Naive thymus-derived CD4-positive, alpha-beta T cell (primary cell): ENCODE results near the gene KDM2A. TPM values are rescaled to one million over a fixed set of nuclear protein-coding genes. Genes with fewer than 3 reads are reported as not detected.
A peak's percentile ranks its signal among the peaks of the same experiment; 100 is the strongest.

Experiments
- ATAC-seq: fragments of 150-1000 bp; cut with Tn5 transposase; 2 replicates; pipeline ENCODE4 v1.10.0; 2021; ENCODE audit warnings: mild to moderate bottlenecking, moderate library complexity
- CTCF ChIA-PET: fragments of 350-600 bp; sonication (Branson Sonifier 250); formaldehyde crosslinking; loops from one replicate; lab custom pipeline; 2021; ENCODE audit warnings: antibody characterized with exemption; lab: Charles Lee
- POLR2A ChIA-PET: fragments of 350-600 bp; sonication (Branson Sonifier 250); formaldehyde crosslinking; loops from one replicate; lab custom pipeline; 2021; ENCODE audit warnings: antibody characterized with exemption, inconsistent platforms; lab: Charles Lee
- DNase-seq, 9 donors: peaks; one replicate each; pipeline versions ENCODE4 v3.0.0 to v3.0.0-alpha.2; 2020 to 2022; ENCODE audit warnings: mixed read lengths in 1 of 9
- H3K27ac ChIP-seq: one replicate; pipeline ENCODE4 v1.7.0; 2013; ENCODE audit warnings: mild to moderate bottlenecking, low read depth, low read length, moderate library complexity
- H3K27me3 ChIP-seq, 2 donors: one replicate each; pipeline ENCODE4 v1.7.0; 2013; ENCODE audit warnings: low read length in 2 of 2, mild to moderate bottlenecking in 2 of 2, moderate library complexity in 2 of 2; ENCODE audit not compliant: control insufficient read depth in 2 of 2, insufficient read depth in 2 of 2
- H3K36me3 ChIP-seq, 3 experiments: 1 replicate in 2 of 3; 2 replicates in 1 of 3; pipeline ENCODE4 v1.7.0; 2013; ENCODE audit warnings: low read length in 3 of 3, mild to moderate bottlenecking in 3 of 3, moderate library complexity in 1 of 3; ENCODE audit not compliant: insufficient read depth in 3 of 3, control insufficient read depth in 2 of 3
- H3K4me1 ChIP-seq, 2 donors: one replicate each; pipeline ENCODE4 v1.7.0; 2013; ENCODE audit warnings: low read length in 2 of 2, mild to moderate bottlenecking in 2 of 2, moderate library complexity in 1 of 2; ENCODE audit not compliant: control insufficient read depth in 2 of 2, insufficient read depth in 2 of 2
- H3K4me3 ChIP-seq: 2 replicates; pipeline ENCODE4 v1.7.0; 2013; ENCODE audit warnings: mild to moderate bottlenecking, low read length
- H3K9me3 ChIP-seq, 3 experiments: 1 replicate in 2 of 3; 2 replicates in 1 of 3; pipeline ENCODE4 v1.7.0; 2013; ENCODE audit warnings: low read length in 3 of 3; ENCODE audit not compliant: control insufficient read depth in 2 of 3
- H3K27ac Mint-ChIP-seq, 9 donors: one replicate each; pipeline ENCODE4 v1.8.0; 2020 to 2022; ENCODE audit warnings: mixed read lengths in 9 of 9, mild to moderate bottlenecking in 8 of 9, moderate library complexity in 5 of 9, inconsistent platforms in 2 of 9
- H3K27me3 Mint-ChIP-seq, 5 donors: one replicate each; pipeline ENCODE4 v1.8.0; 2021 to 2022; ENCODE audit warnings: mixed read lengths in 5 of 5, mild to moderate bottlenecking in 1 of 5
- H3K36me3 Mint-ChIP-seq, 5 donors: one replicate each; pipeline ENCODE4 v1.8.0; 2020 to 2022; ENCODE audit warnings: mixed read lengths in 5 of 5, mild to moderate bottlenecking in 3 of 5, inconsistent platforms in 1 of 5
- H3K4me1 Mint-ChIP-seq, 7 donors: one replicate each; pipeline ENCODE4 v1.8.0; 2020 to 2022; ENCODE audit warnings: mixed read lengths in 7 of 7, mild to moderate bottlenecking in 3 of 7, inconsistent platforms in 1 of 7
- H3K4me3 Mint-ChIP-seq, 10 donors: one replicate each; pipeline ENCODE4 v1.8.0; 2020 to 2022; ENCODE audit warnings: mild to moderate bottlenecking in 10 of 10, mixed read lengths in 10 of 10, moderate library complexity in 6 of 10, inconsistent platforms in 2 of 10
- H3K9me3 Mint-ChIP-seq, 11 donors: one replicate each; pipeline ENCODE4 v1.8.0; 2020 to 2022; ENCODE audit warnings: mixed read lengths in 11 of 11, mild to moderate bottlenecking in 4 of 11, inconsistent platforms in 1 of 11, moderate library complexity in 1 of 11
- intact Hi-C, 2 donors: fragments of 100-400 bp; cut with micrococcal nuclease; formaldehyde crosslinking; loops; one replicate each; pipeline ENCODE4 v1.15.1; 2023
- polyA plus RNA-seq, 2 donors: library from polyadenylated mRNA; unstranded; fragments of 300-500 nt; fragmentation: Illumina TruSeq; gene quantifications; one replicate each; pipeline ENCODE4 v1.2.3, GENCODE V29; 2021
- total RNA-seq, 6 experiments: library from RNA in 5 of 6; stranded (reverse) in 5 of 6; gene quantifications; 1 replicate in 5 of 6; 2 replicates in 1 of 6; pipeline ENCODE4 v1.2.3 and lab custom pipeline; 2021 to 2026

KDM2A gene
- total and polyA plus RNA-seq, 7 experiments from 2014 or later: 8.7 to 298 (median 223) TPM

- peaks cover 6 to 44% (median 28%) of the 10 kb centered on the region in 7 donors for H3K4me1 Mint-ChIP-seq
- H3K36me3 Mint-ChIP-seq: peaks cover 6 to 24% (median 10%) of the 10 kb centered on the region in 5 donors
- Histone ChIP-seq H3K27ac (no peak overlapping the region), H3K9me3 (no peaks in the 10 kb centered on the region), H3K27me3 (no peaks in the 10 kb centered on the region), H3K4me3 (no peak overlapping the region), H3K36me3 (peaks cover 4 to 39% (median 13%) of the 10 kb centered on the region in 3 experiments), H3K4me1 (no peaks in the 10 kb centered on the region)
- intact Hi-C loops: no loop called here
- no peaks in the 10 kb centered on the region for H3K27me3 Mint-ChIP-seq
- ChIA-PET POLR2A (no interaction called here), CTCF (no interaction called here)
- no peak overlapping the region for H3K4me3 Mint-ChIP-seq
- no peaks in the 10 kb centered on the region for H3K9me3 Mint-ChIP-seq
- ATAC-seq (no peak), DNase-seq (no peak)
- no peak overlapping the region for H3K27ac Mint-ChIP-seq
Observed at GRCh38 chr11:67178421-67178820, 59.4 kb downstream of the KDM2A start.

GRCh38 chr11:67178878-67179277 lies 59.8 kb downstream of the KDM2A start:
- peaks cover 6 to 44% (median 28%) of the 10 kb centered on the region in 7 donors for H3K4me1 Mint-ChIP-seq
- H3K9me3 Mint-ChIP-seq: no peaks in the 10 kb centered on the region
- H3K27ac Mint-ChIP-seq: no peak overlapping the region
- ATAC-seq: no peak
- H3K4me3 Mint-ChIP-seq: no peak overlapping the region
- intact Hi-C loops: no loop called here
- ChIA-PET CTCF (interaction anchor here (1.1 kb wide), 1 partner anchor 9 kb away, joined by 3 read pairs; no protein-coding TSS in a partner anchor), POLR2A (no interaction called here)
- Histone ChIP-seq H3K4me3 (no peak overlapping the region), H3K27ac (no peak overlapping the region), H3K9me3 (no peaks in the 10 kb centered on the region), H3K27me3 (no peaks in the 10 kb centered on the region), H3K4me1 (no peaks in the 10 kb centered on the region), H3K36me3 (peaks cover 4 to 44% (median 16%) of the 10 kb centered on the region in 3 experiments)
- DNase-seq: no peak
- H3K27me3 Mint-ChIP-seq: no peaks in the 10 kb centered on the region
- H3K36me3 Mint-ChIP-seq: peaks cover 6 to 26% (median 10%) of the 10 kb centered on the region in 5 donors

GRCh38 chr11:67179892-67180490 lies 60.9 kb downstream of the KDM2A start:
- Histone ChIP-seq H3K27me3 (no peaks in the 10 kb centered on the region), H3K4me3 (no peak overlapping the region), H3K4me1 (no peaks in the 10 kb centered on the region), H3K27ac (no peak overlapping the region), H3K9me3 (no peaks in the 10 kb centered on the region), H3K36me3 (peaks cover 4 to 53% (median 16%) of the 10 kb centered on the region in 3 experiments)
- DNase-seq: no peak
- peaks cover 6 to 36% (median 21%) of the 10 kb centered on the region in 7 donors for H3K4me1 Mint-ChIP-seq
- ATAC-seq: no peak
- H3K27me3 Mint-ChIP-seq: no peaks in the 10 kb centered on the region
- no peak overlapping the region for H3K4me3 Mint-ChIP-seq
- no peaks in the 10 kb centered on the region for H3K9me3 Mint-ChIP-seq
- peaks cover 11 to 32% (median 15%) of the 10 kb centered on the region in 5 donors for H3K36me3 Mint-ChIP-seq
- ChIA-PET CTCF (interaction anchor here (1.1 kb wide), 1 partner anchor 10 kb away, joined by 3 read pairs; no protein-coding TSS in a partner anchor), POLR2A (interaction anchor here (0.6 to 0.8 kb wide), 3 partner anchors 64 to 610 kb away, joined by 3 to 5 read pairs (median 4); no protein-coding TSS in a partner anchor)
- intact Hi-C loops: no loop called here
- H3K27ac Mint-ChIP-seq: no peak overlapping the region

- Histone ChIP-seq H3K27me3 (no peaks in the 10 kb centered on the region), H3K4me3 (no peak overlapping the region), H3K4me1 (no peaks in the 10 kb centered on the region), H3K9me3 (no peaks in the 10 kb centered on the region), H3K27ac (no peak overlapping the region), H3K36me3 (peaks cover 0 to 25% (median 0%) of the 10 kb centered on the region in 3 experiments)
- Mint-ChIP-seq H3K4me1 (peaks cover 3 to 18% (median 12%) of the 10 kb centered on the region in 7 donors), H3K27ac (peak overlapping the region in 1 of 9 donors; percentile 16), H3K9me3 (no peaks in the 10 kb centered on the region), H3K4me3 (no peak overlapping the region), H3K27me3 (no peaks in the 10 kb centered on the region), H3K36me3 (peaks cover 0 to 19% (median 5%) of the 10 kb centered on the region in 5 donors)
- DNase-seq: no peak
- ChIA-PET POLR2A (no interaction called here), CTCF (no interaction called here)
- intact Hi-C loops: no loop called here
- ATAC-seq: no peak
Observed at GRCh38 chr11:67194096-67194495, 75.0 kb downstream of the KDM2A start.

- Mint-ChIP-seq H3K4me1 (peaks cover 0 to 12% (median 3%) of the 10 kb centered on the region in 7 donors), H3K27ac (peak overlapping the region in 1 of 9 donors; percentile 6), H3K4me3 (no peak overlapping the region), H3K9me3 (no peaks in the 10 kb centered on the region), H3K36me3 (peaks cover 0 to 23% (median 10%) of the 10 kb centered on the region in 5 donors), H3K27me3 (no peaks in the 10 kb centered on the region)
- ChIA-PET CTCF (interaction anchor here (1.4 kb wide), 2 partner anchors 29 to 115 kb away, joined by 3 to 4 read pairs; no protein-coding TSS in a partner anchor), POLR2A (no interaction called here)
- Histone ChIP-seq H3K27me3 (no peaks in the 10 kb centered on the region), H3K4me3 (no peak overlapping the region), H3K36me3 (peaks cover 0 to 33% (median 0%) of the 10 kb centered on the region in 3 experiments), H3K27ac (no peak overlapping the region), H3K4me1 (no peaks in the 10 kb centered on the region), H3K9me3 (no peaks in the 10 kb centered on the region)
- ATAC-seq: peak; percentile 14
- no peak for DNase-seq
- intact Hi-C loops: no loop called here
Observed at GRCh38 chr11:67195971-67196456, 77.0 kb downstream of the KDM2A start.

GRCh38 chr11:67197606-67198005 lies 78.5 kb downstream of the KDM2A start:
- CTCF ChIA-PET: no interaction called here
- DNase-seq (no peak), ATAC-seq (no peak)
- Histone ChIP-seq H3K4me3 (no peak overlapping the region), H3K4me1 (no peaks in the 10 kb centered on the region), H3K9me3 (no peaks in the 10 kb centered on the region), H3K27me3 (no peaks in the 10 kb centered on the region), H3K27ac (no peak overlapping the region), H3K36me3 (peaks cover 0 to 36% (median 0%) of the 10 kb centered on the region in 3 experiments)
- Mint-ChIP-seq H3K4me3 (no peak overlapping the region), H3K9me3 (no peaks in the 10 kb centered on the region), H3K36me3 (peaks cover 0 to 24% (median 16%) of the 10 kb centered on the region in 5 donors), H3K27me3 (no peaks in the 10 kb centered on the region), H3K27ac (no peak overlapping the region), H3K4me1 (peaks cover 0 to 10% (median 3%) of the 10 kb centered on the region in 7 donors)
- POLR2A ChIA-PET: interaction anchor here (0.7 kb wide), 1 partner anchor 24 kb away, joined by 3 read pairs; no protein-coding TSS in a partner anchor
- intact Hi-C loops: no loop called here
